VCaP (cell line): ENCODE results near the gene BCAR1.
"Not testable (repeated sequence)": the region's sequence is repeated elsewhere in the genome, so short reads cannot be mapped to it uniquely, and the experiment has no call there.

Source experiments
- H3K27ac ChIP-seq: fragments of 450-650 bp; 2 replicates; pipeline ENCODE4 v1.5.1; 2017
- TF ChIP-seq, protein P1 (sequence below): fragments of 450-650 bp; conservative IDR thresholded peaks from 2 replicates; pipeline ENCODE4 v1.5.1; 2017; ENCODE audit warnings: mild to moderate bottlenecking, moderate library complexity

BCAR1 gene

GRCh38 chr16:75218256-75219076 lies 33.0 kb downstream of the BCAR1 start, which contains the start of gene CTRB1:
TSS of gene CTRB1 (plus strand) at chr16:75218988. CDS start at chr16:75219008, 20 bp downstream.
- H3K27ac ChIP-seq, result no peak within 1 kb of the TSS
- TF ChIP-seq, protein P1, sequence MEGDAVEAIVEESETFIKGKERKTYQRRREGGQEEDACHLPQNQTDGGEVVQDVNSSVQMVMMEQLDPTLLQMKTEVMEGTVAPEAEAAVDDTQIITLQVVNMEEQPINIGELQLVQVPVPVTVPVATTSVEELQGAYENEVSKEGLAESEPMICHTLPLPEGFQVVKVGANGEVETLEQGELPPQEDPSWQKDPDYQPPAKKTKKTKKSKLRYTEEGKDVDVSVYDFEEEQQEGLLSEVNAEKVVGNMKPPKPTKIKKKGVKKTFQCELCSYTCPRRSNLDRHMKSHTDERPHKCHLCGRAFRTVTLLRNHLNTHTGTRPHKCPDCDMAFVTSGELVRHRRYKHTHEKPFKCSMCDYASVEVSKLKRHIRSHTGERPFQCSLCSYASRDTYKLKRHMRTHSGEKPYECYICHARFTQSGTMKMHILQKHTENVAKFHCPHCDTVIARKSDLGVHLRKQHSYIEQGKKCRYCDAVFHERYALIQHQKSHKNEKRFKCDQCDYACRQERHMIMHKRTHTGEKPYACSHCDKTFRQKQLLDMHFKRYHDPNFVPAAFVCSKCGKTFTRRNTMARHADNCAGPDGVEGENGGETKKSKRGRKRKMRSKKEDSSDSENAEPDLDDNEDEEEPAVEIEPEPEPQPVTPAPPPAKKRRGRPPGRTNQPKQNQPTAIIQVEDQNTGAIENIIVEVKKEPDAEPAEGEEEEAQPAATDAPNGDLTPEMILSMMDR, result no peak

GRCh38 chr16:75217389-75217851 lies 34.0 kb downstream of the BCAR1 start:
- no peak overlapping the region for H3K27ac ChIP-seq

DNA sequence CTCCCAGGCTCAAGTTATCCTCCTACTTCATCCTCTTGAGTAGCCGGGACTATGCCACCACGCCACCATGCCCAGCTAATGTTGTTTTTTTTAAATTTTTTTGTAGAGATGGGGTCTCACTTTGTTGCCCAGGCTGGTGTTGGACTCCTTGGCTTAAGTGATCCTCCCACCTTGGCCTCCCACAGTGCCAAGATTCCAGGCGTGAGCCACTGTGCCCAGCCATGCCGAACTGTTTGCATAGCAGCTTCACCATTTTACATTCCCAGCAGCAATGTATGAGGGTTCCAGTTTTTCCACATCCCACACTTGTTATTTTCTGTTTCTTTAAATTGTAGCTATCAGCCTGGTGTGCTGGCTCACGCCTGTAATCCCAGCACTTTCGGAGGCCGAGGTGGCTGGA lies 34.8 kb downstream of the BCAR1 start:
- TF ChIP-seq, protein P1, result no peak
- H3K27ac ChIP-seq, result no peak overlapping the region

More at GRCh38 chr16:75217389-75217851, 34.0 kb downstream of the BCAR1 start:
- TF ChIP-seq, protein P1, result no peak

GRCh38 chr16:75216127-75216526 lies 35.3 kb downstream of the BCAR1 start:
- no peak overlapping the region for H3K27ac ChIP-seq
- TF ChIP-seq, protein P1, result no peak

- H3K27ac ChIP-seq, result not testable (repeated sequence)
Observed at GRCh38 chr16:75211286-75211685, 40.1 kb downstream of the BCAR1 start.

DNA sequence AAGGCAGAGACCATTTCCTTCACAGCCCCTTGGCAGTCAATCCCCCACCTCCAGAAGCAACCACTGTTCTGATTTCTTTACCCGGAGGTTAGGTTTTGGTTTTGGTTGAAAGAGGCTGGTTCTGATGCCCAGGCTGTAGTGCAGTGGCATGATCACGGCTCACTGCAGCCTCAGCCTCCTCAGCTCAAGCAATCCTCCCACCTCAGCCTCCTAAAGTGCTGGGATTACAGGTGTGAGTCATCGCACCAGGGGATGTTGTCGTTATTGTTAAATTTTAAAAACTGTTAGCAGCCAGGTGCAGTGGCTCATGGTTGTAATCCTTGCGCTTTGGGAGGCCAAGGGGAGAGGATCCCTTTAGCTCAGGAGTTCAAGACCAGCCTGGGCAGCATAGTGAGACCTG lies 41.5 kb downstream of the BCAR1 start:
- H3K27ac ChIP-seq, result no peak overlapping the region
- TF ChIP-seq, protein P1, result no peak

- H3K27ac ChIP-seq, result not testable (repeated sequence)
Observed at GRCh38 chr16:75209514-75209913, 41.9 kb downstream of the BCAR1 start.

DNA sequence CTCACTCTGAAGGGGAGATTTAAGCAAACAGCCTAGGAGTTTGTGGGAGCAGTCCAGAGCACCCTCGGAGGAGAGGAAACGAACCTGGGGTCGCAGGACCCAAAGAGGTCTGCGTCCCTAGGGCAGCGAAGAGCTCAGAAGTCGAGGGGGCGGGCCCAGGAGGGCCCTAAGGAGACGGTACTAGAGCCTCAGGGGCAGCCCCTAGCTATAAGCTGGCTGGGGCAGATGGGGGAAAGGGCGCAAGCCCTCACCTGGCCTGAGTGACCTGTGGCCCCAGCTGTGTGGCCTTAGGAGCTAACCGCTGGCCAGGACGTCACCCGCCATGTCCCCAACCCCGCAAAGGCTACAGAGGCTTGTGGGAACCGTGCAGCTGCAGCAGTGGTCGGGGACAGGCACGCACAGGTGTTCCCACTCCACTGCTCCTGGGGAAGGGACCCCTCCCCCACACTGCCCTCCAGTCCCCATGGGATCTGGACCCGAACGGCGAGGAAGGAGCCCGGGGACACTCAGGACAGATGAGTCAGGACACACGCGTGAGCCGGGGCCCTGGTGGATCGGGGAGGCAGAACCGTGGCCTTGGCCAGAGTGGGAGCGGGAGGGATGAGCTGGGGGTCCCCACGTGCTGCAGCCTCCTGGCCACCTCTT lies 42.4 kb downstream of the BCAR1 start:
- H3K27ac ChIP-seq, result no peak overlapping the region
- TF ChIP-seq, protein P1, result no peak
